ENCODE data around the gene PLEKHG3.
A peak's percentile ranks its signal among the peaks of the same experiment; 100 is the strongest.

The PLEKHG3 gene

DNA sequence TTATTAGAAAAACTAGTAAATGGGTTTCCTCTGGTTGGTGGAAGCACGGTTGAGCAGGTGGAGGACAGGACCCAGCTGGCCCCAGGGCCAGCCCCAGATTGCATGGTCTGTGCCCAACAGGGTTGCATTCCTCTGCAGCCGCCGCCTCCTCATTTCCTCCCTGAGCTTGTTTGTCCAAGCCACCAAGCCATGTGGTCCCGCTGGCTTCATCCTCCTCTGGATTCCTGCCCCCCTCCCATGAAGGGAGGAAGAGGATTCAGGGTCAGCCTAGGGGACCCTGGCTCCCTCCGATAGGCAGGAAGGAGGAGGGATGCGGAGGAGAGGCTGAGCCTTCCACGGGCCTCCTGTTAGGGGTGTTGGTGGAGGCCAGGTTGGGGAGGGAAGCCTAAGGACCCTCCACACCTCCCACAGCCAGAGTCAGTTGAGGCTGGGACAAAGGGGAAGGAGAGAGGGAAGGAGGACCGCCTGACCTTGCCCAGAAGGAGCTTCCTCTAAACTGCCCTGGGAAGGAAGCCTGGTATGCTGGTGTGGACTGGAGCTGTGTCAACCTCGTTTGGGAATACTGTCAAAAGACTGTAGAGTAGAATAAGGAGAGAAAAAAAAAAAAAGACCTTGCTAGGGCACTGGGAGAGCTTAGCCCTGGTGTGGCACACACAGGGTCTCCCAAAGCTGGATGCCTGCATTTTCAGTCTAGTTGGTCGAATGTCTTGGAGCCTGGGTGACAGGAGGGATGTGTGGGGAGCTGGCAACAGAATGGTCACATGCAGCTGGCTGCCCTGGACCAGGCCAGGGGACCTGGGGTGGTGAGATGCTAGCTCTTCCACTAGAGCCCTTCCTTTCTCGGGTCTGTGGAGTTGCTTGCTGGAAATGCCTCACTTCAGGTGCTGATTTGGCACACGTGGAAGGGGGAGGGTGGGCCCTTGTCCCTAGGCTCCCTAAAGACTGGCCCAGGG lies 42.4 kb downstream of the PLEKHG3 start:
- peak; percentile 64 for DNase-seq

DNA sequence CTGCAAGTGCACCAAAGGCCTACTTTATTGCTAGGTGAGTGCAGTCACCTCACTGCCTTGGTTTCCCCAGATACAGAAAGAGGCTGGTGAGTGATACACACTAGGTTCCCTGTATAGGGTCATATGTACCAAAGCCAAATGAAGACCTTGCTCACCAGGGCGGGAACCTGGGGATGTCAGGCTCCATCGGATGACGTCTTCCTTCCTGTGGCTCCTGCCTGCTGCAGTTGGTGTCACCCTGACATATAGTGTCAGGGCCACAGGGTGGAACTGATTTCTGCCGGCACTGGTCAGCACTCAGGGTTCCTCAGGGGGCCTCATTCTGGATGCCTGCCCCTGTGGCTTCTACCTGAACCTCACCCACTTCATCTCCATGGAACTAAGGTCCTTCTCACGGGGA lies 43.1 kb downstream of the PLEKHG3 start:
- no peak for DNase-seq

DNA sequence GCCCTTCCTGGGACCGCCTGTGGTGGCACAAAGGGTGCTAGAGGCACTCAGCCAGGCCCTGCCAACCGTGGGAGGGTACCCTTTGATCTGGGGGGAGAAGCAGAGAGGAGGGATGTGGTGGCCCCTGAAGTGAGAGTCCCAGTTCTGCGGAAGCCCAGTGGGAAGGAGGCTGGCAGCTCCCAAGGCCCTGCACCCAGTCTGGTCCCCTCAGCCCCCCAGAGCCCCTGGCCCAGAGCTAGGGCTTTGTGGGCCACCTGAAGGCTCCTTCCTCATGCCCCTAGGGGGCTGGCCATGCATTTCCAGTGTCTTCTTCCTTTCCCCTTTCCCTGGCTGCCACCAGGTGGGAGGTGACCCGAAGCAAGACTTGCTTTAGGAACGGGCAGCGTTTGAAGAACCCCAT lies 44.3 kb downstream of the PLEKHG3 start:
- no peak for DNase-seq

DNA sequence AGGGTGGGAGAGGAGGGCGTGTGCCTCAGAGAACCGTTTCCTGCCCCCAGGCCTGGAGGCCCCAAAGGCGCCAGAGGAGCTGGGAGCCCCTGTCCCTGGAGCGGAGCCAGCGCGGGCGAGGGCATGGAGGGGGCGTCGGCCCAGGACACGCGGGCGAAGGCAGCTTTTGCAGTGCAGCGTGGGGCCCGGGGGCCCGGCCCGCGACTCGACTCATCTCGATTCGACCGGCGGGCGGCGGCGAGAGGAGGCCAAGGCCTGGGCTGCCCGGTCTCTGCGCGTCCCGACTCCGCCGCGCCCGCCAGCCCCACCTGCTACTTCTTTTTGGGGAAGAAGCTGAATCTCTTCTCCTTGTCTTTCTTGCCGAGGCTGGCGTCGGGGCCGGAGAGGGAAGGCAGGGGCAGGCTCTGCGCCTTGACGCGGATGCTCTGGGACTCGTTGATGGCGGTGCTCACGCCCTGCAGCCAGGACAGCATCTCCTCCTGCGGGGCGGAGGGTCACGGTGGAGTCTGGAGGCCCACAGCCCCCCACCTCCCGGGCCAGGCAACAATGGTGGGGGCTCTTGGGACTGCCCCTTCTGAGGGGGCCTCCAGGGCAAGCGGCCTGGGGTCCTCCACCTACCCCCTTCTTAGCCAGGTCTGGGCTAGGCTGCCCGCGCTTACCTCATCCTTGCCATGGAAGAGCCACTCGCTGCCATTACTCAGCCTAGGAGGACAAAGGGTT lies 44.9 kb downstream of the PLEKHG3 start:
- DNase-seq: no peak

DNA sequence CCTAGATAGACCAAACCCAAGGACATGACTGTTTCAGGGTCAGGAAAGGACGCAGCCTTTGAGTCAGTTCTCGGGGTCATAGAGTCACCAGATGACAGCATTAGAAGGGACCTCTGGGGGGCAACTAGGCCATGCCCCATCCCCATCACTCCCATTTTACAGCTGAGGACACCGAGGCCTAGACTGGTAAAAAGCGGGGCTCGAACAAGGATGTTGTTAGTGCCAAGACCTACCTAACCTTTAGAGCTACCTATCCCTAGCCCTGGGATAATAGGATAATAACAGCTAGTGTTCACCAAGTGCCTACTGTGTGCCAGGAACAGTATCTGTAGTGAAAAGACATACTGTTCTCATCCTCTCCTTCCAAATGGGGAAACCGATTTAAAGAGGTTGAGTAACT lies 48.7 kb downstream of the PLEKHG3 start:
- DNase-seq: no peak

DNA sequence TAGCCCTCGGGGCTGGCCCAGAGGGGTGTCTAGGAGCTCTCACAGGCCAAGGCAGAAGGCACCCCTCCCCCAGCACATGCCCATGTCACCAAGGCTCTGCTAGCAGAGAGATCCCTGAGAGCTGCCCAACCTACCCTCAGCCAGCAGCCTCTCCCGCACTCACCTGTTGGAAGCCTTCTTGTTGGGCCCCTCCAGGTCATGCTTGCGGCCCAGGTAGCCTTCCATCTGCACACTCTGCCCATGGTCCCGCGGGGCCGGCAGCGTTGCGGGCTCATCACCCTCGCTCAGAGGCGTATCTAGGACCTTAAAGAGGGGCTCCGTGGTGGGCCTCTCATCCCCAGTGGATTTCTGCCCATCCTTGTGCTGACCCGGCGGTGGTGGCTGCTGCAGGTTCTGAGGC lies 49.1 kb downstream of the PLEKHG3 start:
- DNase-seq: no peak

DNA sequence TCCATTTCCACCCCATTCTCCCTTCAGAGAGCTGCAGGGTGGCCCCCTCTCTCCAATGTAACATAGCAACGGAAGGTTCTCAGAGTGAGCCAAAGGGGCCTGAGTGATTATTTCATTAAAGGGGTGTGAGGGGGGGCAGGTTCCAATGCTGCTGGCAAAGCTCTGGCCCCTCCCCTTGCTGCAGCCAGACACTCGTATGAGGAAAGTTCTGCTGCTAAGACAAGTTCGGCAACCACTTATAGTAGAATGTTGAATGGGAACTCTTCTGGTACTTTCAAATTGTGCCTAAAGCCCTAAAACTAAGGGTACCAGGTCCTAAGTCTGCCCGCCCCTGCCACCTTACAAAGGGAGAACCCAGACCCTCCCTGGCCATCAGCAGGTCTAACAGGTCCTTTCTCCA lies 49.8 kb downstream of the PLEKHG3 start:
- no peak for DNase-seq

DNA sequence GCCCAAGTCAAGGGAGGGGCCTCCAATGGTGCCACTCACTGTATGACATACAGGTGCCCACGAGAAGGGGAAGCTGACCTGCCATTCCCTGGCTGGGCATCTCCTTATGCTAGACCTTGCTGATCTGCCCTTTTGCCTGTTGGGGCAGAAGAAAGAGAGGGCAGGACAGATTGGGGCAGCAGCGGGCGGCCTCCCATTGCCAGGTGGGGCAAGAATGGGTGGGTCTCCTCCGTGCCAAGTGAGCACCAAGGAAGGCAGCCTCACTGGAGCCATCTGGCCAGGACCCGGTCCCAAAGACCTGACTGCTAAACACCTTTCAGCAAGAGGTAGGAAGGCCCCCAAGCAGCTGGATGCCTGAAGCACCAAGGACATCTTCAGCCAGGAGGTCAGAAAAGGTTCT lies 50.5 kb downstream of the PLEKHG3 start:
- no peak for DNase-seq

DNA sequence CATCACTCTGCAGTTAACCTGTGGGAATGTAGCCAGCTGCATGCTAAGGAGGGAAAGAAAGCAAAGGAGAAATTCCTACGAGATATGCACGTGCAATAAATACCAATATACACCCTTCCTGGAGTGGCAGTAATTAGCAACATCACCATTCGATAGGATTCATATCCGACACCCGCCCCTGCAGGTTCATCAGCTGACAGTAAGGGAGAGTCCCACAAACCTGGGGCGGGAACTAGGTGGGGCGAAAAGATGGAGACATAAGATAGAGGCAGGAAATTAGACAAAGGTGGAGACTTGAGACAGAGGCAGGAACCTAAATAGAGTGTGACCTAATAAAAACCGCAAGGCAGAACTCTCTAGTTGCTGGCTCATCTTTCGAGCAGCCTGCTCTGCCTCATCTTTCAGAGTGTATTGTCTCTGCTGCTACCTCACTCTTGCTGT lies 51.6 kb downstream of the PLEKHG3 start:
- DNase-seq: no peak

DNA sequence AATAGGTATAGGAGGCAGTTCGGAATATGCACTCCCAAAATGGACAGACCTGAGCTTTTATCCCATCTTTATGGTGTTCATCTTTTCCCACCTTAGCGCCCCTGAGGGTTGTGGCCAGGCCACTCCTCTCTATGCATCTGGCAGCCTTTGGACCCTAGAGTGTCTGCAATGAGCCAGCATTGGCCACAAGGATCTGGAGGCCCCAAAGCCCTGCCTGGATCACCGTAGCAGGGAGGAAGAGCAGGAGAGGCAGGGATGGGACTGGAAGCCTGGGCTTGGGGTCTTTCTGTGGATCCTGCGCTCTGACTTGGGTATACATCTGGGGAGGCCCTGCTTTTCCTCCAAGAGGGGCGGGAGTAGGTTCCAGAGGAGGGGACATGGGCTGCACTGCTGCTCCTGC lies 52.5 kb downstream of the PLEKHG3 start:
- DNase-seq: no peak

DNA sequence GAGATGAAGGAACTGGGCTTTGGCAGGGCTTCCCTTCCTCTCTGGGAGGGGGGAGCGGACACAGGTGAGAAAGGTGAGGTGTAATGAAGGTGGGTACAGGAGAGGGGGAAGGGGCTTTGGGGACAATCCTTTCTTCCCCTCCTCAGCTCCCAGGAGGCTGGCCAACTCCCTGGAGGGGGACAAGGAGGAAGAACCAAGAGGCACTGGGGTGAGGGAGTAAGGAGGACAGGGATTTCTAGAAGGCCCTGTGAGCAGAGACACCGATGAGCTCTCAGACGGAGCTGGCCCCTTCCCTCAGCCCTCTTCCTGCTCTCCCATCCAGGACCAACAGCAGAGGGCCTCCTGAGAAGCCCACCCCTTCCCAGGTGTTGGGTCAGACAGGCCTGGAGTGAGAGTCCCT lies 53.4 kb downstream of the PLEKHG3 start:
- DNase-seq: no peak

DNA sequence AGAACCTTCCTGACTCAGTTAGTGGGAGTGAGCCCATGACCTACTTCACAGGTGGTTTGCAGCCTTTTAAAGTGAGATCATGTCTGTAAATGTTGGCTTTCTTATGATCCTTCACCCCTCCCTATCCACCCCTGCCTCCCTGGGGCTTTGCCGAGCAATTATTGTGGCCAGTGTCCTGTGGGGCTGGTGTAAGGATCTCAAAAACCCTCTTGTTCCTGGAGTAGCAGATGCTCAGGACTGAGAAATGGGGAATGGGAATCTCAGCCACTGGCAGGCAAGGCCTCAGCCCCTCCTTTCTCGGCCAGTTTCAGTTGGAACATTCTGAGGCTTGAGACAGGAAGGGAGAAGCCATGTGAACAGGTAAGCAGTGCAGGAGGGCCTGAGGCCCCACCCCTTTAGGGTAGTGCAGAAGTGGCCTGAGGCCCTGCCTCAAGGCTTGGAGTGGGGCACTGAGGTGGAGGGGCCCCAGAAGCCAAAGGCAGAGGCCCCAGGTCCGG lies 53.8 kb downstream of the PLEKHG3 start:
- peak; percentile 42 for DNase-seq

DNA sequence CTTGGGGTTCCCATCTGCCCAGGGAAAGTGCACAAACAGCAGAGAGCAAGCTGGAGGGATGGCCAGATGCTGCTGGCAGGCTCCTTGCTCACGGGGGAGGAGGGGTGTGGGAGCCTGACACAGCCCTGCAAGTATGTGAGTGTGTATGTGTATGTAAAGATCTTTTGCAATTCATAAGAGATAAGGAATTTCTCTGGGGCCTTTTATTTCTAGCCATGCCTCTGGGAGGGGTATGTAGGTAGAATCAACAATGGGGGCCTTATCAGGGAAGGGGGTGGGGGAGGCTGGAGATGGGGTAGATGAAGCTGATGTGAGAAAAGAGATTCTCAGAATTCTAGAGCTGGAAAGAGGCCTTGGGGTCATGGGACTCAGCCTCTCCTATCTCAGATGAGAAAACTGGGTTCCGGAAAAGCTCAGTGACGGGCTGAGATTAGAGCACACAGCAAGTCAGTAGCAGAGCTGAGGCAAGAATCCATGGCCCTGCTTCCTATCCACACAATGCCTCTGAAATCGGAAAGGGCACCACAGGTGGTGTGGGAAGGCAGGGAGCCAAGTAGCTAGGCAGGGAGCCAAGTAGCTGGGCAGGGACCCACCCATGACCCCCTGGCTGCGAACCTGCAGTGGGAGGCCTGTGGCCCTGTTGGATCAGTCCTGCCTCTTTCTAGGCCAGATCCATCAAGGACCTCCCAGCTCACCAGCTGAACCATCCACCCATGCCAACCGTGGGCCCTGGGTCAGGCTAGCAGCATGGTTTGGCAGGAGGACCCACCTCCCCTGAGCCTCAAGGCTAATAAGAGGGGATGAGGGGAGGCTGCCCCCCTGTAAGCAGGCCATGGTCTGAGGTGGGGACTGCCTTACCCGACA lies 54.7 kb downstream of the PLEKHG3 start:
- no peak for DNase-seq

DNA sequence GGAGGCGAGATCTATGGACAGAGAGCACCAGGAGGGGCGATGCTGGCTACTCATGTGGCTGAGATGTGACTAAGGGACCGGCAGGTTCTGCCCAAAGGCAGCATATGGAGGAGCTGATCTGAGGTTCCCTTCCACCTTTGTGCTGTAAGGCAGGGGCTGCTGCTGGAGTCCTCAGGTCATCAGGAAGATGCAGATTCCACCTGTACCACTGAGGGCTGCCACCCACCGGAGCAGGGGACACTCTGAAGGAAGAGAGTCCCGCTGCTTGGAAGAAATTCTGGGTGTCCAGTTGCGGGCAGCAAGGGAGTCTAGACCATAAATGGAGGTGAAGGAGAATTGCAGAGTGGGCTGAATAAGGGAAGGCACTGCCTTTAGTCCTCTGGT lies 55.3 kb downstream of the PLEKHG3 start:
- no peak for DNase-seq

DNA sequence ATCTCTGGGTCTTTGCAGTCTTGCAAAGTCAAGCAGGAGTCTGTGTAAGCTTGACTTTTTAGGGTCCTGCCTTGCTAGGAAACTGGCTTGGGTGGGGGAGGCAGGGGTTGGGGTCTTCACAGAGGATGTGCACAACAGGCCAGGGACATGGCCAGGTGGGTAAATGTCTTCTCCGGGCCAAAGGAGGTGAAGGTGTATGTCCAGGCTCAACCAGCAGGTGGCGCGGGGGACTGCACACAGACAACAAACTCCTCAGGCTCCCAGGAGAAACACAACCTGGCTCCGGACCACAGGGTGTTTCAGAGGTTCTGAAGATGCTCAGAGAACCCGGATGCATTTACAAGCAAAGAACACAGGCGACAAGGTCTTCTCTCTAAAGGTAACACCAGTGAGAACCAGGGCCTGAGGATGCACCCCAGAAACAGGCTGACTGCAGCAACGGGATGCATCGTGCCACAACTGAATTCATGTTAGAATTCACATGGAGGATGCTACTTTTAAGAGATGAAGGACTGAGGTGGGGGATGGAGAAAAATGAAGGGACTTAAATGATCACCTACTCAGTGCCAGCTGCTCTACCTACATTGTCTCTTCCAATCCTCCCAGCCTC lies 56.0 kb downstream of the PLEKHG3 start:
- DNase-seq: no peak

DNA sequence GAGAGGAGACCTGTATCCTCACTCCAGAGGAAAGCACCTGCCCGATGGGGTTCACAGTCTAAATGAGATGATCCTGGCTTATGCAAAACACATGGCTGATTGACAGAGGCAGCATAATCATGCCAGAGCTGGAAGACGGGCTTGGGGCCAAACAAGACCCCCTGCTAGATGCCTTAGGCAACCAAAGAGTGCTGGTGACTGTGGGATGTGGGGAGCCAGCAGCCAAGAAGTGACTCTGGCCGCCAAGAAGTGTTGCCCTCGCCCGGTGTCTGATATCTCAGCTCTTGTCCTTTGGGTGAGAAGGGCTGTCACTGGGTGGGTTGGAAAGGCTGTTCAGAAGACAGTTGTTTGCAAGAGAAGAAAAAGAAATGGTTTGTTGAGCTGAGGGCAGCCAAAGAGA lies 56.7 kb downstream of the PLEKHG3 start:
- DNase-seq: no peak

DNA sequence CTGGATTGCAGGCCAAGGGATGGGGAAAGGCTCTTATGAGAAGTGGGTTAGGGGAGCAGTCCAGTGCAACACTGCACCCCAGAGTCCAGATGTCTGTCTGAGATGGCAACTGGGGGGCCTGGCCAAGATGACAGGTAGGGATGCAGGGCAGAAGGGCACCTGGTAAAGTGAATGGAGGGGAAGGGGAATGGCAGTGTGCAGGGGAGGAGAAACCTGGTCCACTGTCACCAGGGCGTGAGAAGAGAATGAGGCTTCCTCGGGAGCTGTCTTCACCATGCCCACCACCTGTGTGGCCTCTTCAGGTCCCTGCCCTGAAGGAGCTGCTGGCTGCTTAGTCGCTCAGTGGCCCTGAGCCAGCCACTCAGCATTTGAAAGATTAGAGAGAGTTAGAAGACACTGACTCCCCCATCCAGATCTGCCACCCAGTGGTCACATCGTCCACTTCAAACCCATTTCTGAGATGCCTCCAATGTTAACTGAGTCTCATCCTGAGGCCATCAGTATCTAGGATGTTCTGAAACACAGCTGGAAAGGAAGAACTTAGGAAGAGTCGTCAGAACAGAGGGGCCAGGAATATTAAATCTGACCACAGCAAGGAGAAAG lies 57.3 kb downstream of the PLEKHG3 start:
- DNase-seq: no peak

DNA sequence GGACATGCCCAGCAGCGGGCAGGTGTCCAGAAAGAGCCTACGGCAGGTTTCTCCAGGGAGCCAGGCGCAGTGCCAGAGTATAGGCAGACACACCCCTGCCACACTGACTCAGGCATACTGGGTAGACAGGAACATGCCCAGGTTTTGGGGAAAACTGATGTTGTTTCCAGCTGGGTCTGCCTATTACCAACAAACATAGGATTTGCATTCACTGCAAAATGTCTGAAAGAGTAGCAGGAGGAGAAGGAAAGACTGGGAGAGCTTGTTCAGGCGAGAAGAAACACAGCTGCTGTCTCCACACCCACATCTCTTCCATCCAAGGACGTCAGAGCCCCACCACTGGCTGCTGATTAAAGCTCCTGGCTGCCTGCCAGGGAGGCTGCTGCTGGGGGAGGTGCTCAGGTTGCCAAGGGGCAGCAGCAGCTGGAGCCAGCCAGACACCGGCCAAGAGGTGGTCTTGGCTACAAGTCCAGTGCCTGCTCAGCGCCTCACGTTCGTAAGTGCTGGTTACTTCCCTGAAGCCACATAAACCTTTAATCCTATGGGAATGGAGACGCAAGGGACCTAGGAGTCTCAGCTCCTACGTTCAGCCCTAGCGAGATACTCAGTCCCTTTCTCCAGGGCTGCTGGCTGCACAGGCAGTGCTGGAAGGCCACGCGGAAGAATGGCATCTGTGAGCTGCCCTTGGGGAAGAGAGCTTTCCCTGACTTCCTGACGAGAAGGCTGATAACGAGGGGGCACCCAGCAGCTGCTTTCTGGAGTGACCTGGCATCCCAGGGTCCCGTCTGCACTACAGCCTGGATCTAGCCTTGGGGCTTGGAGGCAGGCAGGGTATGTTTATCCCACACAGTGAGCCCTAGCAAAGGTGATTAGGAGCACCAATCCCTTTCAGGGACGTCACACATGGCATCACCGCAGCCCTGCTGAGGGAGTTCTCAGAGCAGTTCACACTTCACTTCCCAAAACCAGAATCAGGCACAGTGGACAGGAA lies 58.1 kb downstream of the PLEKHG3 start:
- peak; percentile 86 for DNase-seq

DNA sequence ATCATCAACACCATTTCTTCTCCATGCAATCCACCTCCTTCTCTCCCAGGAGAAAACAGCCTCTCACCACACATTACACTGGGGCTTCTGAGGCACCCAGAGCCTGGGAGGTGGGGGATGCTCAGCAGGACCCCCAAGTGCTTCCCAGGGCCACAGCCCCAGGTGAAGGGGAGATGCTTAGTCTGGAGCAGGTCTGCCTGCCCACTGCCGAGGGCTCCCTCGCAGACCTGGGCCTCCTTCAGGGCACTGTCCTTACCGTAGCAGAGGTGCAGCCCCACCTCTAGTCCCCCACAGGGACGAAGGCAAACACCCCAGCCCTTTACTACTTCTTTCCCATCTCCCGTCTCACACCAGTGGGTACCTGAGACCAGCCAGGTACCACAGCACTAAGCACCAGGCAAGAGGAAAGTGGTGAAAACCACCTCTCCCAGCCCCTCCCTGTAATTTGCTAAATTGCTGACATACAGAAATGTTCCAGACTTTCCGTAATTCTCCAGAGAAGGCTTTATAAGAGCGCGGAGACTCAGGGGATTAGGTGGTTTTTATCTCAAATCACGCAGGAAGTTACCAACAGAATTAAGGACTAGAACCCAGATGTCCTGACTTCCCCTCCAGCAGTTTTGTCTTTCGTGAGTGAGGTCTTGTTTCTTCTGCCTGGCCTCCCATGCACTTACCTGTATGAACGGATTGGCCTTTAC lies 59.0 kb downstream of the PLEKHG3 start:
- no peak for DNase-seq

Data from right kidney (tissue), 1 donor.